ENCODE data around the gene GPR135. TPM values are rescaled to one million over a fixed set of nuclear protein-coding genes. Genes with fewer than 3 reads are reported as not detected.

Gene GPR135
- total RNA-seq, 2 experiments from 2014 or later, result 1.5 to 1.7 TPM

- ATAC-seq, result no peak
- intact Hi-C loops (cut with micrococcal nuclease), result no loop called here
- ChIA-PET POLR2A (interaction anchor here (0.9 to 2.9 kb wide), 5 partner anchors 10 to 295 kb away, joined by 3 to 15 read pairs (median 3); partner anchors contain the start of gene DAAM1), CTCF (interaction anchor here (0.7 to 1.9 kb wide), 5 partner anchors 13 to 294 kb away, joined by 3 to 11 read pairs (median 3); partner anchors contain the start of gene DAAM1)
- H3K9me3 Mint-ChIP-seq, result no peaks in the 10 kb centered on the region
- H3K4me1 Mint-ChIP-seq (ENCODE audit: low read depth), result peaks cover 52% of the 10 kb centered on the region
- H3K27me3 Mint-ChIP-seq, result no peaks in the 10 kb centered on the region
- peak overlapping the region; percentile 88 for H3K4me3 Mint-ChIP-seq
- TF ChIP-seq CTCF (IDR thresholded peaks at IDR 0.05), result no peak
- peaks cover 30% of the 10 kb centered on the region for H3K36me3 Mint-ChIP-seq (ENCODE audit: low read depth)
- DNase-seq, result no peak
- peak overlapping the region; percentile 88 for H3K27ac Mint-ChIP-seq
Measured at GRCh38 chr14:59483363-59483762, 18.2 kb upstream of the GPR135 start.

- TF ChIP-seq CTCF (IDR thresholded peaks at IDR 0.05), result no peak
- Mint-ChIP-seq H3K4me1 (ENCODE audit: low read depth) (peaks cover 49% of the 10 kb centered on the region), H3K36me3 (ENCODE audit: low read depth) (peaks cover 29% of the 10 kb centered on the region), H3K9me3 (no peaks in the 10 kb centered on the region), H3K4me3 (peak overlapping the region; percentile 88), H3K27ac (peak overlapping the region; percentile 88), H3K27me3 (no peaks in the 10 kb centered on the region)
- ChIA-PET POLR2A (interaction anchor here (1.0 to 2.9 kb wide), 3 partner anchors 9 to 294 kb away, joined by 3 to 15 read pairs (median 3); partner anchors contain the start of gene DAAM1), CTCF (interaction anchor here (0.7 to 1.3 kb wide), 2 partner anchors 8 to 16 kb away, joined by 3 read pairs; no protein-coding TSS in a partner anchor)
- intact Hi-C loops (cut with micrococcal nuclease), result no loop called here
- ATAC-seq (no peak), DNase-seq (no peak)
Measured at GRCh38 chr14:59482541-59483331, 17.6 kb upstream of the GPR135 start.

GRCh38 chr14:59481871-59482540, 16.8 kb upstream of the GPR135 start:
- Mint-ChIP-seq H3K27ac (peak overlapping the region; percentile 30), H3K36me3 (ENCODE audit: low read depth) (peaks cover 30% of the 10 kb centered on the region), H3K4me1 (ENCODE audit: low read depth) (peaks cover 50% of the 10 kb centered on the region), H3K4me3 (peak overlapping the region; percentile 88), H3K9me3 (no peaks in the 10 kb centered on the region), H3K27me3 (no peaks in the 10 kb centered on the region)
- intact Hi-C loops (cut with micrococcal nuclease), result no loop called here
- POLR2A ChIA-PET, result interaction anchor here (2.9 kb wide), 1 partner anchor 8 kb away, joined by 15 read pairs; no protein-coding TSS in a partner anchor
- no peak for TF ChIP-seq CTCF (IDR thresholded peaks at IDR 0.05)
- DNase-seq (no peak), ATAC-seq (no peak)
- CTCF ChIA-PET, result interaction anchor here (0.7 to 1.3 kb wide), 2 partner anchors 7 to 15 kb away, joined by 3 read pairs; no protein-coding TSS in a partner anchor

GRCh38 chr14:59481407-59481806, 16.2 kb upstream of the GPR135 start:
- intact Hi-C loops (cut with micrococcal nuclease), result no loop called here
- POLR2A ChIA-PET, result no interaction called here
- no peak for DNase-seq
- peaks cover 50% of the 10 kb centered on the region for H3K4me1 Mint-ChIP-seq (ENCODE audit: low read depth)
- CTCF ChIA-PET, result no interaction called here
- H3K27me3 Mint-ChIP-seq, result no peaks in the 10 kb centered on the region
- peaks cover 36% of the 10 kb centered on the region for H3K36me3 Mint-ChIP-seq (ENCODE audit: low read depth)
- no peaks in the 10 kb centered on the region for H3K9me3 Mint-ChIP-seq
- TF ChIP-seq CTCF (IDR thresholded peaks at IDR 0.05), result no peak
- H3K4me3 Mint-ChIP-seq, result peak overlapping the region; percentile 88
- ATAC-seq, result no peak
- no peak overlapping the region for H3K27ac Mint-ChIP-seq

Data from activated CD8-positive, alpha-beta T cell treated with anti-CD3 and anti-CD28 coated beads for 36 hours (primary cell).